ENCODE measurements around the gene LARP1.

DNA sequence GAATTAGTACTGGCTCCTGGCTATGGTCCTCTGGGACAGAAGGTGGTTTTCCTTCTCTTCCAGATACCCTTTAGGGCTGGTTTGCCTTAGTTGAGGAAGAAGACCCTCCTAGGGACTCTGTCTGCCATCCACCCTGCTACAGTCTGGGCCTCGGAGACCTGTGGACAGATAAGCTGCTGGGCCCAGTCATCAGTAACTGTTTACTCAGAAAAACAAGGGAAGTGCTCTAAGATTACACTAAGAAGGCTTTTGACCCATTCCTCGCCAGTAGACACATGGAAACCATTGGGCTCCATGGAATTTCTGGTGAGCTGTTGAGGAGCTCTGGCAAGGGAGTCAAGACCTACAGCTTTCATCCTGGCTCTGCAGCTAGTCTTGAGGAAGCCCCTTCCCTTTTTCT, 31.2 kb downstream of the LARP1 start:
- TF ChIP-seq POLR2A (IDR thresholded peaks at IDR 0.05) (no peak), CTCF (IDR thresholded peaks at IDR 0.05) (no peak)

Measured in prostate gland (tissue), 2 donors.